ENCODE data around the gene ARPC4. TPM values are rescaled to one million over a fixed set of nuclear protein-coding genes. Genes with fewer than 3 reads are reported as not detected.

ARPC4 gene
- total and polyA plus RNA-seq, 2 donors (not counting 1 experiment from before 2014, with no cell fraction given): 174 to 307 TPM

DNA sequence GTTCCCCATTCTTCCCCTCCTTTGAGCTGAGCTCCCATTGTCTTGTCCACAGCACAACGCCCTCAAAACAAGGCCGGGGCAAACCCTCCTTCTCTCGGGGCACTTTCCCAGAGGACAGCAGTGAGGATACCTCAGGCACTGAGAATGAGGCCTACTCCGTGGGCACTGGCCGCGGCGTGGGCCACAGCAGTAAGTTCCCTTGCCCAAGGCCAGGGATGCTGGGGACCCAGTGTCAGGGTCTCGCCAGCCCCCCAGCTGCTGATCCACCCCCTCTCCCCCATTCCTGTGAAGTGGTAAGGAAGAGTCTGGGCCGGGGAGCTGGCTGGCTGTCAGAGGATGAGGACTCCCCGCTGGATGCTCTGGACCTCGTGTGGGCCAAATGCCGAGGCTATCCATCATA is 47.4 kb upstream of the ARPC4 start:
- Histone ChIP-seq H3K79me2 (ENCODE audit: control insufficient read depth, insufficient read depth, low read length) (peaks cover under 1% of the 10 kb centered on the region), H3K27me3 (ENCODE audit: control insufficient read depth, insufficient read depth, low read length) (no peaks in the 10 kb centered on the region), H3K4me3 (replicated peaks in 1 of 4; ENCODE audit: control extremely low read depth in 1 of 4, insufficient read depth in 1 of 4, low read depth in 3 of 4, low read length in 4 of 4) (no peak overlapping the region), H2AFZ (ENCODE audit: low read length) (no peak overlapping the region), H3K36me3 (ENCODE audit: control insufficient read depth, insufficient read depth, low read length) (peaks cover 38% of the 10 kb centered on the region), H4K20me1 (ENCODE audit: control insufficient read depth, extremely low read depth, insufficient read depth, low read length) (no peaks in the 10 kb centered on the region), H3K4me1 (ENCODE audit: control insufficient read depth, extremely low read depth, insufficient read depth, low read length) (peaks cover 11% of the 10 kb centered on the region), H3K27ac (ENCODE audit: insufficient read depth, low read length) (no peak overlapping the region), H3K9ac (ENCODE audit: insufficient read depth, low read length) (no peak overlapping the region), H3K9me3 (ENCODE audit: control insufficient read depth, insufficient read depth, low read depth, low read length) (no peaks in the 10 kb centered on the region), H3K4me2 (ENCODE audit: extremely low read depth, insufficient read depth, low read length) (no peak overlapping the region)
- no peak for DNase-seq (ENCODE audit: low read depth in 2 of 2)
- no peak for TF ChIP-seq EZH2 (IDR thresholded peaks at IDR 0.05; ENCODE audit: low read length, missing control alignments)
- TF ChIP-seq, protein P1, sequence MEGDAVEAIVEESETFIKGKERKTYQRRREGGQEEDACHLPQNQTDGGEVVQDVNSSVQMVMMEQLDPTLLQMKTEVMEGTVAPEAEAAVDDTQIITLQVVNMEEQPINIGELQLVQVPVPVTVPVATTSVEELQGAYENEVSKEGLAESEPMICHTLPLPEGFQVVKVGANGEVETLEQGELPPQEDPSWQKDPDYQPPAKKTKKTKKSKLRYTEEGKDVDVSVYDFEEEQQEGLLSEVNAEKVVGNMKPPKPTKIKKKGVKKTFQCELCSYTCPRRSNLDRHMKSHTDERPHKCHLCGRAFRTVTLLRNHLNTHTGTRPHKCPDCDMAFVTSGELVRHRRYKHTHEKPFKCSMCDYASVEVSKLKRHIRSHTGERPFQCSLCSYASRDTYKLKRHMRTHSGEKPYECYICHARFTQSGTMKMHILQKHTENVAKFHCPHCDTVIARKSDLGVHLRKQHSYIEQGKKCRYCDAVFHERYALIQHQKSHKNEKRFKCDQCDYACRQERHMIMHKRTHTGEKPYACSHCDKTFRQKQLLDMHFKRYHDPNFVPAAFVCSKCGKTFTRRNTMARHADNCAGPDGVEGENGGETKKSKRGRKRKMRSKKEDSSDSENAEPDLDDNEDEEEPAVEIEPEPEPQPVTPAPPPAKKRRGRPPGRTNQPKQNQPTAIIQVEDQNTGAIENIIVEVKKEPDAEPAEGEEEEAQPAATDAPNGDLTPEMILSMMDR (conservative IDR thresholded peaks at IDR 0.05 in 1 of 2, IDR thresholded peaks at IDR 0.05 in 1 of 2; ENCODE audit: low read depth in 1 of 2, low read length in 2 of 2): no peak

DNA sequence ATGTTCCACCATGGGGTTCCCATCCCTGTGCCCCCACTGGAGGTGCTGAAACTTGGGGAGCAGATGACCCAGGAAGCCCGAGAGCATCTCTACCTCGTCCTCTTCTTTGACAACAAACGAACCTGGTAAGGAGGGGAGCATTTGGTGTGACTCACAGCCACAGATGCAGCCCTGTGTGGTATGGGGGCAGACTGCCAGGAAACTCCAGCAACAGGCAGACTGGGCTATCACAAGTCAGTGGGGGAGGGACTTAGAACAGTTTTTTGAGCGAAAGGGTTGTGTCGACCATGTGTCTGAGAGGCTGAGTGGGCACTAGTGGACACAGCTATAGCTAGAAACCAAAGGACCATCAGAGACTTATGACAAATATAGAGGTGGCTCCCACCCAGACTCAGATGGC is 46.6 kb upstream of the ARPC4 start:
- Histone ChIP-seq H3K79me2 (ENCODE audit: control insufficient read depth, insufficient read depth, low read length) (peaks cover 8% of the 10 kb centered on the region), H3K27ac (ENCODE audit: insufficient read depth, low read length) (no peak overlapping the region), H2AFZ (ENCODE audit: low read length) (no peak overlapping the region), H3K9me3 (ENCODE audit: control insufficient read depth, insufficient read depth, low read depth, low read length) (no peaks in the 10 kb centered on the region), H3K4me2 (ENCODE audit: extremely low read depth, insufficient read depth, low read length) (no peak overlapping the region), H3K4me3 (replicated peaks in 1 of 4; ENCODE audit: control extremely low read depth in 1 of 4, insufficient read depth in 1 of 4, low read depth in 3 of 4, low read length in 4 of 4) (no peak overlapping the region), H3K36me3 (ENCODE audit: control insufficient read depth, insufficient read depth, low read length) (peaks cover 33% of the 10 kb centered on the region), H3K4me1 (ENCODE audit: control insufficient read depth, extremely low read depth, insufficient read depth, low read length) (peaks cover 11% of the 10 kb centered on the region), H4K20me1 (ENCODE audit: control insufficient read depth, extremely low read depth, insufficient read depth, low read length) (no peaks in the 10 kb centered on the region), H3K27me3 (ENCODE audit: control insufficient read depth, insufficient read depth, low read length) (no peaks in the 10 kb centered on the region), H3K9ac (ENCODE audit: insufficient read depth, low read length) (no peak overlapping the region)
- TF ChIP-seq, protein P1 (conservative IDR thresholded peaks at IDR 0.05 in 1 of 2, IDR thresholded peaks at IDR 0.05 in 1 of 2; ENCODE audit: low read depth in 1 of 2, low read length in 2 of 2): no peak
- no peak for TF ChIP-seq EZH2 (IDR thresholded peaks at IDR 0.05; ENCODE audit: low read length, missing control alignments)
- DNase-seq (ENCODE audit: low read depth in 2 of 2): peak; percentile 84 to 91

DNA sequence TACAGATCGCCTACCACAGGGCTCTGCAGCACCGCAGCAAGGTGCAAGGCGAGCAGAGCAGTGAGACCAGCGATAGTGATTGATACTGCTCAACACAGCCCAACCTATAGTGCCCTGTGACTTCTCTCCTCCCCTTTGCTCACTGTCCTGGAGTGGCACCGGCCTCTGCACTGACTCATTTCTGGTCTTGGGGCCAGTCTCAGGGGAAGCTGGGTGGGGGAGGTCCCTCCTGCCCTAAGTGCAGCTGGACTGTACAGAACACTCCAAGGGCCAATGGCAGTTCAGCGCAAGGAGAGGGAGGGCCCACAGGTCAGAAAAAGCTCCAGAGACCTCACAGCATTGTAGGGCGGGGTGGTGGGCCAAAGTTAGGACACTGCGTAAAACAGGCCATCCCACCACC is 45.6 kb upstream of the ARPC4 start:
- H2AFZ ChIP-seq (ENCODE audit: low read length): no peak overlapping the region
- TF ChIP-seq EZH2 (IDR thresholded peaks at IDR 0.05; ENCODE audit: low read length, missing control alignments): no peak
- TF ChIP-seq, protein P1 (conservative IDR thresholded peaks at IDR 0.05 in 1 of 2, IDR thresholded peaks at IDR 0.05 in 1 of 2; ENCODE audit: low read depth in 1 of 2, low read length in 2 of 2): no peak
- no peaks in the 10 kb centered on the region for H3K27me3 ChIP-seq (ENCODE audit: control insufficient read depth, insufficient read depth, low read length)
- no peaks in the 10 kb centered on the region for H4K20me1 ChIP-seq (ENCODE audit: control insufficient read depth, extremely low read depth, insufficient read depth, low read length)
- no peak overlapping the region for H3K27ac ChIP-seq (ENCODE audit: insufficient read depth, low read length)
- no peaks in the 10 kb centered on the region for H3K9me3 ChIP-seq (ENCODE audit: control insufficient read depth, insufficient read depth, low read depth, low read length)
- peaks cover 31% of the 10 kb centered on the region for H3K36me3 ChIP-seq (ENCODE audit: control insufficient read depth, insufficient read depth, low read length)
- peaks cover 11% of the 10 kb centered on the region for H3K4me1 ChIP-seq (ENCODE audit: control insufficient read depth, extremely low read depth, insufficient read depth, low read length)
- H3K79me2 ChIP-seq (ENCODE audit: control insufficient read depth, insufficient read depth, low read length): peaks cover 11% of the 10 kb centered on the region
- H3K4me3 ChIP-seq (replicated peaks in 1 of 4; ENCODE audit: control extremely low read depth in 1 of 4, insufficient read depth in 1 of 4, low read depth in 3 of 4, low read length in 4 of 4): no peak overlapping the region
- no peak overlapping the region for H3K9ac ChIP-seq (ENCODE audit: insufficient read depth, low read length)
- DNase-seq (ENCODE audit: low read depth in 2 of 2): peak in 1 of 2 donors; percentile 62
- H3K4me2 ChIP-seq (ENCODE audit: extremely low read depth, insufficient read depth, low read length): no peak overlapping the region

Measured in fibroblast of lung (primary cell).